DND-41 (cell line): ENCODE data around the gene KRTAP1-5.
"Not testable (repeated sequence)": the region's sequence is repeated elsewhere in the genome, so short reads cannot be mapped to it uniquely, and the experiment has no call there.

Source experiments
- ATAC-seq: fragments of 200-7000 bp; cut with Tn5 transposase; 3 replicates; pipeline ENCODE4 v1.9.1; 2021; ENCODE audit warnings: low read depth; ENCODE audit not compliant: insufficient read depth
- DNase-seq: peaks from one replicate; pipeline ENCODE4 v3.0.0-alpha.2; 2020
- H2AFZ ChIP-seq: 2 replicates; pipeline ENCODE4 v1.6.0; 2012; ENCODE audit warnings: low read depth, low read length
- H3K27ac ChIP-seq: 2 replicates; pipeline ENCODE4 v1.5.1; 2012; ENCODE audit warnings: low read length, inconsistent platforms
- H3K27me3 ChIP-seq: fragments of 200-600 bp; sonication (generic); 2 replicates; pipeline ENCODE4 v1.6.0; 2012; ENCODE audit warnings: low read length, mild to moderate bottlenecking, inconsistent platforms; ENCODE audit not compliant: insufficient read depth, poor library complexity
- H3K36me3 ChIP-seq: 2 replicates; pipeline ENCODE4 v1.5.1; 2012; ENCODE audit warnings: low read length, inconsistent platforms; ENCODE audit not compliant: insufficient read depth
- H3K4me1 ChIP-seq: 2 replicates; pipeline ENCODE4 v1.5.1; 2012; ENCODE audit warnings: mild to moderate bottlenecking, low read length; ENCODE audit not compliant: insufficient read depth
- H3K4me2 ChIP-seq: 2 replicates; pipeline ENCODE4 v1.6.0; 2012; ENCODE audit warnings: mild to moderate bottlenecking, moderate library complexity, low read length, inconsistent platforms; ENCODE audit not compliant: insufficient read depth
- H3K4me3 ChIP-seq, 2 experiments: fragments of 200-600 bp in 1 of 2; shearing (Covaris generic) in 1 of 2; 2 replicates each; pipeline ENCODE4 v1.5.1; 2012 to 2016; ENCODE audit warnings: inconsistent platforms in 2 of 2, low read length in 2 of 2, mild to moderate bottlenecking in 2 of 2, low read depth in 1 of 2, moderate library complexity in 1 of 2
- H3K79me2 ChIP-seq: 2 replicates; pipeline ENCODE4 v1.6.0; 2012; ENCODE audit warnings: low read length, inconsistent platforms; ENCODE audit not compliant: insufficient read depth
- H3K9ac ChIP-seq: 2 replicates; pipeline ENCODE4 v1.6.0; 2012; ENCODE audit warnings: low read depth, mild to moderate bottlenecking, inconsistent platforms, low read length, moderate library complexity
- H3K9me3 ChIP-seq: 2 replicates; pipeline ENCODE4 v1.5.1; 2012; ENCODE audit warnings: low read length, moderate library complexity, mild to moderate bottlenecking, inconsistent platforms; ENCODE audit not compliant: insufficient read depth, severe bottlenecking
- H4K20me1 ChIP-seq: 2 replicates; pipeline ENCODE4 v1.6.0; 2012; ENCODE audit warnings: low read length; ENCODE audit not compliant: insufficient read depth
- EZH2 ChIP-seq: IDR thresholded peaks from 3 replicates; pipeline ENCODE4 v1.6.1; 2012; ENCODE audit warnings: borderline replicate concordance, low read depth, mild to moderate bottlenecking, moderate library complexity, low read length, inconsistent platforms; ENCODE audit not compliant: severe bottlenecking
- TF ChIP-seq, protein P1 (sequence below): IDR thresholded peaks from 2 replicates; pipeline ENCODE4 v1.5.1; 2012; ENCODE audit warnings: borderline replicate concordance, low read length, moderate library complexity, mild to moderate bottlenecking; ENCODE audit not compliant: poor library complexity, severe bottlenecking; ENCODE audit errors: extremely low read depth

Gene KRTAP1-5

GRCh38 chr17:41042953-41043352 is 15.9 kb upstream of the KRTAP1-5 start:
- no peaks in the 10 kb centered on the region for H3K4me1 ChIP-seq
- TF ChIP-seq, protein P1, sequence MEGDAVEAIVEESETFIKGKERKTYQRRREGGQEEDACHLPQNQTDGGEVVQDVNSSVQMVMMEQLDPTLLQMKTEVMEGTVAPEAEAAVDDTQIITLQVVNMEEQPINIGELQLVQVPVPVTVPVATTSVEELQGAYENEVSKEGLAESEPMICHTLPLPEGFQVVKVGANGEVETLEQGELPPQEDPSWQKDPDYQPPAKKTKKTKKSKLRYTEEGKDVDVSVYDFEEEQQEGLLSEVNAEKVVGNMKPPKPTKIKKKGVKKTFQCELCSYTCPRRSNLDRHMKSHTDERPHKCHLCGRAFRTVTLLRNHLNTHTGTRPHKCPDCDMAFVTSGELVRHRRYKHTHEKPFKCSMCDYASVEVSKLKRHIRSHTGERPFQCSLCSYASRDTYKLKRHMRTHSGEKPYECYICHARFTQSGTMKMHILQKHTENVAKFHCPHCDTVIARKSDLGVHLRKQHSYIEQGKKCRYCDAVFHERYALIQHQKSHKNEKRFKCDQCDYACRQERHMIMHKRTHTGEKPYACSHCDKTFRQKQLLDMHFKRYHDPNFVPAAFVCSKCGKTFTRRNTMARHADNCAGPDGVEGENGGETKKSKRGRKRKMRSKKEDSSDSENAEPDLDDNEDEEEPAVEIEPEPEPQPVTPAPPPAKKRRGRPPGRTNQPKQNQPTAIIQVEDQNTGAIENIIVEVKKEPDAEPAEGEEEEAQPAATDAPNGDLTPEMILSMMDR, result no peak
- no peak overlapping the region for H3K4me2 ChIP-seq
- H3K27ac ChIP-seq, result no peak overlapping the region
- no peak overlapping the region for H2AFZ ChIP-seq
- no peaks in the 10 kb centered on the region for H4K20me1 ChIP-seq
- H3K27me3 ChIP-seq, result peaks cover 6% of the 10 kb centered on the region
- H3K36me3 ChIP-seq, result no peaks in the 10 kb centered on the region
- ATAC-seq (no peak), DNase-seq (no peak)
- no peaks in the 10 kb centered on the region for H3K79me2 ChIP-seq
- H3K9ac ChIP-seq, result no peak overlapping the region
- no peak overlapping the region for H3K4me3 ChIP-seq
- peaks cover 2% of the 10 kb centered on the region for H3K9me3 ChIP-seq

DNA sequence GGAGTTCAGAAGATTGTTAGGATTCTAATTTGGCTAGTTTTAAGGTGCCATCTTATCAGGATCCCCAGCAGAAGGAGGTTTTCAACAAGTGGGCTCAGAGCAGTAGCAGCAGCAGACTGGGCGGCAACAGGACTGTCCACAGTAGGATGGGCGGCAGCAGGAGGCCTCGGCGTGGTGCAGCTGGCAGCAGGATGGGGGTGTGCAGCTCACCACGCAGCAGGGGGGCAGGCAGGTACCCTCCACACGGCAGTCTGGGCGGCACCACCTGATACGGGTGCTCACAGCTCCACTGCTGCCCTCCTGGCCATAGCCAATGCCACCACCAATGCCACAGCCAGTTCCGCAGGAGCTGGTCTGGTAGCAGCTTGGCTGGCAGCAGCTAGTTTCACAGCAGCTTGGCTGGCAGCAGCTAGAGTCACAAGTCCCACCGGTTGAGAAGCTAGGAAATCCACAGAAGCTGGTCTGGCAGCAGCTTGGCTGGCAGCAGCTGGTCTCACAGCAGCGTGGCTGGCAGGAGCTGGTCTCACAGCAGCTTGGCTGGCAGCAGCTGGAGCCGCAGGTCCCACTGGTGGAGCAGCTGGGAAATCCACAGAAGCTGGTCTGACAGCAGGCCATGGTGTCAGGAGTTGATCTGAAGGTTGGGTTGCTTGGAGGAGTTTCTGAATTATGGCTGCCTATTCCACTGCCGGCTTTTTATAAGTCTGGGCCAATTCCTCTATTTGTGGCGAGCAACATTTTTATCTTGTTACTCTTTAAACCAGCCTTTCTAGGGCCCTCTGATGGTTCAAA is 14.0 kb upstream of the KRTAP1-5 start, which contains the start of gene KRTAP1-1:
Gene KRTAP1-1, minus strand, starts transcription at position 668 of the 789 bp plus-strand sequence. Its CDS starts 53 bp downstream, at position 615.
- not testable (repeated sequence) for DNase-seq, H3K4me1 ChIP-seq, H3K36me3 ChIP-seq, ATAC-seq, H3K9ac ChIP-seq, H3K9me3 ChIP-seq, H4K20me1 ChIP-seq, H3K79me2 ChIP-seq, H2AFZ ChIP-seq, H3K27me3 ChIP-seq, H3K4me2 ChIP-seq, H3K4me3 ChIP-seq, H3K27ac ChIP-seq

DNA sequence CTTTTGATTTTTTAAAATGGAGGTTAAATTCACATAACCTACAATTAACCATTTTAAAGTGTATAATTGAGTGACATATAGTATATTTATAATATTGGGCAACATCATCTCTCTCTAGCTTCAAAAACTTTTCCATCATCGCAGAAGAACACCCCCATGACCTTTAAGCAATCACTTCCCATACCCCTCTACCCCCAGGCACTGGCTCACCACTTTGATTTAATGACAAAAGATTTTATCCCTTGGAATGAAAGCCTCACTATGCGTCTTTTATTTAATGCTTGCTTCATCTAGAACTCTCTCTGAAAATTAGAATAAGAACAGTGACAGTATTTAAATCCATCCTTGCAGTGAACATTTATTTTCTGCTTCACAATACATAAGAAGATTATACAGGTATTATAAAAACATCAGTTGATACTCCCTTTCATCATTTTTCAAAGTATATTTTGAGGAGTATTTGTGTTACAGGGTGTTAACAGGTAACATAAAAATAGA is 10.9 kb upstream of the KRTAP1-5 start:
- H3K36me3 ChIP-seq, result no peaks in the 10 kb centered on the region
- H3K4me1 ChIP-seq, result no peaks in the 10 kb centered on the region
- no peak overlapping the region for H2AFZ ChIP-seq
- H3K4me3 ChIP-seq, result no peak overlapping the region
- no peak for ATAC-seq
- no peak for DNase-seq
- H3K9me3 ChIP-seq, result peaks cover 2% of the 10 kb centered on the region
- H3K9ac ChIP-seq, result no peak overlapping the region
- no peak overlapping the region for H3K4me2 ChIP-seq
- H3K79me2 ChIP-seq, result no peaks in the 10 kb centered on the region
- H3K27me3 ChIP-seq, result peaks cover 9% of the 10 kb centered on the region
- H3K27ac ChIP-seq, result no peak overlapping the region
- TF ChIP-seq, protein P1, result no peak
- TF ChIP-seq EZH2, result no peak
- H4K20me1 ChIP-seq, result no peaks in the 10 kb centered on the region

GRCh38 chr17:41034346-41034935 is 7.4 kb upstream of the KRTAP1-5 start, which contains the start of gene KRTAP1-3:
Gene KRTAP1-3, minus strand, starts transcription at chr17:41034874. Its CDS starts 53 bp downstream, at chr17:41034821.
- H3K79me2 ChIP-seq, H3K27me3 ChIP-seq, H2AFZ ChIP-seq, H3K4me3 ChIP-seq, H4K20me1 ChIP-seq, H3K36me3 ChIP-seq, H3K9me3 ChIP-seq, H3K27ac ChIP-seq, H3K4me2 ChIP-seq, H3K9ac ChIP-seq, DNase-seq, ATAC-seq, H3K4me1 ChIP-seq: not testable (repeated sequence)
